ENCODE results near the gene DNAH10.

DNA sequence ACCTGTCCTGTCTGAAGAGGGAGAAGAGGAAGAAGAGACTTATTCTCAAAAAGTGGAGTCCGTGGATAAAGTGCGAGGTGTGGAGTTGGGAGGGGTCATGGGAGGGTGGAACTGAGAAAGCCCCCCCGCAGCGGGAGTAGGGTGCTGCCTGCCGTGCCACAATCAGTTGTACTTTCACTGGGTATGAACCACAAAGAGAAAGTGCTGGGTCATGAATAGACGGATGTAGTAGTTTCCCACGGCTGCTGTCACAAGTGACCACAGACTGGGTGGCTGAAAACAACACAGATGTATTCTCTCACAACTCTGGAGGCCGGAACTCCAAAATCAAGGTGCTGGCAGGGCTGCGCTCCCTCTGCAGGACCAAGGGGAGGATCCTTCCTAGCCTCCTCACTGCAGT, 5.5 kb downstream of the DNAH10 start:
- TF ChIP-seq TAF1 (IDR thresholded peaks at IDR 0.05; ENCODE audit: low read depth), result no peak
- no peak for TF ChIP-seq RAD21 (IDR thresholded peaks at IDR 0.05; ENCODE audit: low read depth)
- no peak for TF ChIP-seq EGR1 (IDR thresholded peaks at IDR 0.05)
- TF ChIP-seq, protein P1, sequence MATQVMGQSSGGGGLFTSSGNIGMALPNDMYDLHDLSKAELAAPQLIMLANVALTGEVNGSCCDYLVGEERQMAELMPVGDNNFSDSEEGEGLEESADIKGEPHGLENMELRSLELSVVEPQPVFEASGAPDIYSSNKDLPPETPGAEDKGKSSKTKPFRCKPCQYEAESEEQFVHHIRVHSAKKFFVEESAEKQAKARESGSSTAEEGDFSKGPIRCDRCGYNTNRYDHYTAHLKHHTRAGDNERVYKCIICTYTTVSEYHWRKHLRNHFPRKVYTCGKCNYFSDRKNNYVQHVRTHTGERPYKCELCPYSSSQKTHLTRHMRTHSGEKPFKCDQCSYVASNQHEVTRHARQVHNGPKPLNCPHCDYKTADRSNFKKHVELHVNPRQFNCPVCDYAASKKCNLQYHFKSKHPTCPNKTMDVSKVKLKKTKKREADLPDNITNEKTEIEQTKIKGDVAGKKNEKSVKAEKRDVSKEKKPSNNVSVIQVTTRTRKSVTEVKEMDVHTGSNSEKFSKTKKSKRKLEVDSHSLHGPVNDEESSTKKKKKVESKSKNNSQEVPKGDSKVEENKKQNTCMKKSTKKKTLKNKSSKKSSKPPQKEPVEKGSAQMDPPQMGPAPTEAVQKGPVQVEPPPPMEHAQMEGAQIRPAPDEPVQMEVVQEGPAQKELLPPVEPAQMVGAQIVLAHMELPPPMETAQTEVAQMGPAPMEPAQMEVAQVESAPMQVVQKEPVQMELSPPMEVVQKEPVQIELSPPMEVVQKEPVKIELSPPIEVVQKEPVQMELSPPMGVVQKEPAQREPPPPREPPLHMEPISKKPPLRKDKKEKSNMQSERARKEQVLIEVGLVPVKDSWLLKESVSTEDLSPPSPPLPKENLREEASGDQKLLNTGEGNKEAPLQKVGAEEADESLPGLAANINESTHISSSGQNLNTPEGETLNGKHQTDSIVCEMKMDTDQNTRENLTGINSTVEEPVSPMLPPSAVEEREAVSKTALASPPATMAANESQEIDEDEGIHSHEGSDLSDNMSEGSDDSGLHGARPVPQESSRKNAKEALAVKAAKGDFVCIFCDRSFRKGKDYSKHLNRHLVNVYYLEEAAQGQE (IDR thresholded peaks at IDR 0.05; ENCODE audit: low read depth), result no peak
- TF ChIP-seq YY1 (IDR thresholded peaks at IDR 0.05; ENCODE audit: low read depth), result no peak
- TF ChIP-seq EP300 (IDR thresholded peaks at IDR 0.05; ENCODE audit: borderline replicate concordance), result no peak
- TF ChIP-seq CEBPB (IDR thresholded peaks at IDR 0.05), result no peak
- TF ChIP-seq NFIC (IDR thresholded peaks at IDR 0.05), result no peak
- no peak for TF ChIP-seq FOXM1 (IDR thresholded peaks at IDR 0.05; ENCODE audit: borderline replicate concordance, low read depth)
- TF ChIP-seq ZBTB7A (IDR thresholded peaks at IDR 0.05; ENCODE audit: low read depth), result no peak
- no peak for TF ChIP-seq CREB1 (IDR thresholded peaks at IDR 0.05; ENCODE audit: low read depth)

Measured in Ishikawa (cell line).